Karpas-422 (cell line): ENCODE measurements around the gene SYTL1. TPM values are rescaled to one million over a fixed set of nuclear protein-coding genes. Genes with fewer than 3 reads are reported as not detected.
A peak's percentile ranks its signal among the peaks of the same experiment; 100 is the strongest.

ENCODE experiments used
- DNase-seq: peaks from one replicate; pipeline ENCODE4 v3.0.0-alpha.2; 2015
- H2AFZ ChIP-seq: fragments of 200-600 bp; sonication (generic); 2 replicates; pipeline ENCODE4 v1.6.1; 2014; ENCODE audit warnings: antibody characterized with exemption, low read length, mixed read lengths
- H3K27ac ChIP-seq: fragments of 200-600 bp; sonication (generic); 2 replicates; pipeline ENCODE4 v1.5.1; 2014; ENCODE audit warnings: mild to moderate bottlenecking, low read length, moderate library complexity
- H3K27me3 ChIP-seq: fragments of 200-600 bp; sonication (generic); 2 replicates; pipeline ENCODE4 v1.6.1; 2014; ENCODE audit warnings: low read length, mixed read lengths
- H3K36me3 ChIP-seq: fragments of 200-600 bp; sonication (generic); 2 replicates; pipeline ENCODE4 v1.6.1; 2014; ENCODE audit warnings: low read length, mixed read lengths; ENCODE audit not compliant: insufficient read depth
- H3K4me1 ChIP-seq: fragments of 200-600 bp; sonication (generic); 2 replicates; pipeline ENCODE4 v1.6.1; 2014; ENCODE audit warnings: mild to moderate bottlenecking, low read length, mixed read lengths
- H3K4me2 ChIP-seq: fragments of 200-600 bp; sonication (generic); 2 replicates; pipeline ENCODE4 v1.6.1; 2014; ENCODE audit warnings: low read length, low read depth, mild to moderate bottlenecking; ENCODE audit not compliant: poor library complexity, severe bottlenecking
- H3K4me3 ChIP-seq: fragments of 200-600 bp; sonication (generic); 2 replicates; pipeline ENCODE4 v1.5.1; 2014; ENCODE audit warnings: mild to moderate bottlenecking, antibody characterized with exemption, low read length, mixed read lengths
- H3K79me2 ChIP-seq: fragments of 200-600 bp; sonication (generic); 2 replicates; pipeline ENCODE4 v1.6.1; 2014; ENCODE audit warnings: mild to moderate bottlenecking, low read length, mixed read lengths
- H3K9ac ChIP-seq: fragments of 200-600 bp; sonication (generic); 2 replicates; pipeline ENCODE4 v1.6.0; 2014; ENCODE audit warnings: low read length
- H3K9me2 ChIP-seq: fragments of 200-600 bp; sonication (generic), shearing (Covaris generic); replicated peaks from 2 replicates; pipeline ENCODE4 v1.6.0; 2014; ENCODE audit warnings: mild to moderate bottlenecking, low read length, moderate library complexity; ENCODE audit not compliant: insufficient read depth
- H3K9me3 ChIP-seq: fragments of 300-700, 200-600 bp; sonication (generic); 2 replicates; pipeline ENCODE4 v1.6.1; 2014; ENCODE audit warnings: low read length, mixed read lengths
- H4K20me1 ChIP-seq: fragments of 200-600 bp; sonication (generic); 2 replicates; pipeline ENCODE4 v1.6.1; 2014; ENCODE audit warnings: mild to moderate bottlenecking, antibody characterized with exemption, low read length, low read depth; ENCODE audit not compliant: insufficient read depth
- total RNA-seq: library from RNA; depleted of rRNA; stranded (reverse); fragments of >200 nt; shearing (Covaris generic); gene quantifications from 2 replicates; pipeline ENCODE4 v1.2.3, GENCODE V29; 2014; ENCODE audit warnings: low replicate concordance

Gene SYTL1
- total RNA-seq, 1 experiment from 2014 or later: 35.6 TPM

DNA sequence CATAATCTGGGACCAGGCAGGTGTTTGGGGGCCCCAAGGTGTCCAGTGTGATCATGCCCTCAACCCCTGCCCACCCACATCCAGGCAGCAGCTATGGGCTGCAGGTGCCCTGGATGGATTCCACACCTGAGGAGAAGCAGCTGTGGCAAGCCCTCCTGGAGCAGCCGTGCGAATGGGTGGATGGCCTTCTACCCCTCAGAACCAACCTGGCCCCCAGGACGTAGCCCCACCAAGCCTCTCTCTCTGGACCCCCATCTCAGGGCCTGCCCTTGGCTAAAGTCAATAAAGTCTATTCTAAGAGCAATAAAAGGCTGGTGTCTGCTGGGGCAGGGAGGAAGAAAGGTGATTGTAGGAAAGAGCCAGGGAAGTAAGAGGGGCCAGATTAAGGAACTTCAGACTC is 11.8 kb downstream of the SYTL1 start:
- H3K36me3 ChIP-seq: no peaks in the 10 kb centered on the region
- H3K4me3 ChIP-seq: no peak overlapping the region
- H3K9me2 ChIP-seq: no peaks in the 10 kb centered on the region
- H2AFZ ChIP-seq: no peak overlapping the region
- DNase-seq: no peak
- H3K27me3 ChIP-seq: no peaks in the 10 kb centered on the region
- peaks cover 23% of the 10 kb centered on the region for H3K4me1 ChIP-seq
- H3K27ac ChIP-seq: no peak overlapping the region
- no peaks in the 10 kb centered on the region for H3K79me2 ChIP-seq
- no peaks in the 10 kb centered on the region for H4K20me1 ChIP-seq
- no peak overlapping the region for H3K9ac ChIP-seq
- no peak overlapping the region for H3K4me2 ChIP-seq
- no peaks in the 10 kb centered on the region for H3K9me3 ChIP-seq

DNA sequence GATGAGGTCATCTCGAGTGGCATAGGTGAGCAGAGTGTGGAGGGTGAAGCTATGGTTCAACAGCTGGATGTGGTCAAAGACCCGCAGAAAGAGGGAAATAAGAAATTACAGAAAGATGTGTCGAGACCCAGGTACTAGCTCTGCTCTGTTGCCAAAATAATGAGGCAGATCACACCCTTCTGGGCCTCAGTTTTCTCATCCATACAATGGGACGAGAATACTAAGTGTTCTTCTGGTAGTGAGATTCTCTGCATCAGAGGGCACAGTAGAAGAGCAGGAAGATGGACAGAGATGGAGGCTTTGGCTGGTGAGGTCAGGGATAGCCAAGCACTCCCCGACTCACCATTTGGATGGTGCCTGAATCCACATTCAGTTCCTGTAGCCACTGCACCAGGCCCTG is 13.9 kb downstream of the SYTL1 start:
- no peaks in the 10 kb centered on the region for H4K20me1 ChIP-seq
- H3K27ac ChIP-seq: no peak overlapping the region
- H3K4me1 ChIP-seq: peaks cover 13% of the 10 kb centered on the region
- H3K9ac ChIP-seq: no peak overlapping the region
- no peak overlapping the region for H3K4me2 ChIP-seq
- no peaks in the 10 kb centered on the region for H3K36me3 ChIP-seq
- H3K9me3 ChIP-seq: no peaks in the 10 kb centered on the region
- DNase-seq: no peak
- no peak overlapping the region for H3K4me3 ChIP-seq
- no peaks in the 10 kb centered on the region for H3K27me3 ChIP-seq
- no peaks in the 10 kb centered on the region for H3K9me2 ChIP-seq
- H3K79me2 ChIP-seq: no peaks in the 10 kb centered on the region
- H2AFZ ChIP-seq: no peak overlapping the region

DNA sequence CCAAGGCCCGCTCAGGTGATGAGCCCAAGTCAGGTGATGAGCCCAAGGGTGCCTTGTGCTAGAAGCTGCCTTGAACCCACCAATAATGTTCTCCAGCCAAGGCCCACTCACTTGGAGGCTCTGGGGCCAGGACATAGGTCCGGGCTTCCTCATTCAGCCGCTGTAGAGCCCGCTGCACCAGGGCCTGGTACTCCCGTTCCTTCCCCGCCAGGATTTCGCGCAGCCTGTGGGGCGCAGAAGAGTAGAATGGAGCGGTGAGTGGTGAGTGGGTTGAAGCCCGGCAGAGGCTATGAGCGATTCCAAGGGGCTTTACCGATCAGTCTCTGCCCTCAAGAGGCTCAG is 14.4 kb downstream of the SYTL1 start:
- Histone ChIP-seq H2AFZ (0 out of 2 replicates have a peak overlapping the region, but pooled peaks have one; percentile 22), H3K4me1 (peaks cover 13% of the 10 kb centered on the region), H3K27ac (no peak overlapping the region), H3K9me3 (no peaks in the 10 kb centered on the region), H3K4me2 (peak overlapping the region; percentile 64), H4K20me1 (no peaks in the 10 kb centered on the region), H3K79me2 (no peaks in the 10 kb centered on the region), H3K9me2 (no peaks in the 10 kb centered on the region), H3K36me3 (no peaks in the 10 kb centered on the region), H3K9ac (peak overlapping the region; percentile 65), H3K27me3 (no peaks in the 10 kb centered on the region), H3K4me3 (peak overlapping the region; percentile 58; the same call in 1 of the 2 replicates)
- DNase-seq: no peak

DNA sequence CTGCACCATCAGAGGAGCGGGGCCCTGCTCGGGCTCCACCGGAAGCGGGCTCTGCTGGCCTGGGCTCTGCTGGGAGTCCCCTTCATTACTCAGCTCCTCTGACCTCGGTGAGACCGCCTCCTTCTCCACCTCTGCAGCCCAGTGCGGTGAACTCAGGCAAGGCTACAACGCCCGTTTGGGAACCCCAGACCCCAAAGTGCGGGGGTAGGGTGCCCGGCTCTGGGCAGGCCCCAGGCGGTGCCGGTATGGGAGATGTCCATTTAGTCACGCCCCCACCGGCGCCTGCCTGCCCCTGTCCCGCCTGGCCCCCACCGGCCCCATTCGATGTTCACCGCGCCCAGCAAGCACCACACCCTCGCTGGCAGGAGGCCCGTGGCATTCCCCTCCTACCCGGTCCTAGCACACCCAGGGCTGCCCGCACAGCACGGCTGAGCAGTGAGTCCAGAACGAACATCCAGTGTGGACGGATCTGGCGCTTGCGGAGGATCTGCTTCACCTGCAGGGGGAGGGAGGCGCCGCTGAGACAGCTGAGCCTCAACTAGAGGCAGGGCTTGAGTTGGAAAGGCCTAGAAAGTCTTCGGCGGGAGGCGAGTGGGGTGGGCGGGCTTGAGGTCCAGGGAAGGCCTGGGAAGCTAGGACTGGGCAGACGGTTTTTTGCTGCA is 14.9 kb downstream of the SYTL1 start:
- no peaks in the 10 kb centered on the region for H3K9me3 ChIP-seq
- H3K4me1 ChIP-seq: peaks cover 13% of the 10 kb centered on the region
- DNase-seq: peak; percentile 78
- H3K79me2 ChIP-seq: no peaks in the 10 kb centered on the region
- H3K9ac ChIP-seq: peak overlapping the region; percentile 65
- H4K20me1 ChIP-seq: no peaks in the 10 kb centered on the region
- H3K27ac ChIP-seq: no peak overlapping the region
- H3K9me2 ChIP-seq: no peaks in the 10 kb centered on the region
- H3K4me2 ChIP-seq: peak overlapping the region; percentile 64
- H2AFZ ChIP-seq: peak overlapping the region; percentile 22; the same call in 1 of the 2 replicates
- H3K4me3 ChIP-seq: peak overlapping the region; percentile 58
- no peaks in the 10 kb centered on the region for H3K27me3 ChIP-seq
- H3K36me3 ChIP-seq: no peaks in the 10 kb centered on the region

DNA sequence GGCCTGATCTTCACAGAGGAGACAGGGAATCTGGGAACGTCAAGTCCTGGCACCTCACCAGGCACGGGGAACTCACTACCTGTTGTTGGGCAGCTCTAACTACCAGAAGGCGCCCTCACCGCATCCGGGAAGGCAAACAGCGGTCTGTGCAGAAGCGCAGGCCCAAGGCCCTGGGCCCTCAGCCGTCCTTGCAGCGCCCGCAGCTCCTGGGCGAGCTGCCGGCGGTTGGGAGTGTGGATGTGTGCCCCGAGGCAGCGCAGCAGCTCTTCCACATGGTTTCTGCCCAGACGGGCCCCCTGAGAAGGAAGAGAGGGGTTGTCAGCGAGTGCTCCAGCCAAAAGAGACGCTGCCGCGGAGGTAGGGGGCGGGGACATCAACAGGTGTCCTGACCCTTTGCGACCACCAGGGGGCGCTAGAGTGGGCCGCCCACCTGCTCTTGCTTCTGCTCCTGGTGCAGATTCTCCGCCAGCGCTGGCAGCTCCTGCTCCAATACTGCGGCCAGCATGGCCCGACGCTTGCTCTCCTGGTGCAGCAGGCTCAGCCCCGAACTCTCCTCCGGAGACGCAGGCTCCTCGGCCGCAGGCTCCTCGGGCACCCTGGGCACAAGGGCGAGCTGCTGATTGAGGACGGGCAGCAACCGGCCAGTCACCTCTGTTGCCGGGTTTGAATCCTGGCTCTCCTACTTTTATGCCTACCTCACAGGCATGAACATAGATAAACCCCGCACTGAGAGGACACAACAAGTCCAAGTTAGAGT is 15.6 kb downstream of the SYTL1 start:
- Histone ChIP-seq H3K4me2 (peak overlapping the region; percentile 64), H4K20me1 (no peaks in the 10 kb centered on the region), H3K36me3 (no peaks in the 10 kb centered on the region), H3K27me3 (no peaks in the 10 kb centered on the region), H2AFZ (peak overlapping the region; percentile 22; the same call in 1 of the 2 replicates), H3K9ac (peak overlapping the region; percentile 65), H3K79me2 (no peaks in the 10 kb centered on the region), H3K27ac (no peak overlapping the region), H3K9me3 (no peaks in the 10 kb centered on the region), H3K4me3 (peak overlapping the region; percentile 58), H3K9me2 (no peaks in the 10 kb centered on the region), H3K4me1 (peaks cover 13% of the 10 kb centered on the region)
- peak; percentile 89 for DNase-seq

DNA sequence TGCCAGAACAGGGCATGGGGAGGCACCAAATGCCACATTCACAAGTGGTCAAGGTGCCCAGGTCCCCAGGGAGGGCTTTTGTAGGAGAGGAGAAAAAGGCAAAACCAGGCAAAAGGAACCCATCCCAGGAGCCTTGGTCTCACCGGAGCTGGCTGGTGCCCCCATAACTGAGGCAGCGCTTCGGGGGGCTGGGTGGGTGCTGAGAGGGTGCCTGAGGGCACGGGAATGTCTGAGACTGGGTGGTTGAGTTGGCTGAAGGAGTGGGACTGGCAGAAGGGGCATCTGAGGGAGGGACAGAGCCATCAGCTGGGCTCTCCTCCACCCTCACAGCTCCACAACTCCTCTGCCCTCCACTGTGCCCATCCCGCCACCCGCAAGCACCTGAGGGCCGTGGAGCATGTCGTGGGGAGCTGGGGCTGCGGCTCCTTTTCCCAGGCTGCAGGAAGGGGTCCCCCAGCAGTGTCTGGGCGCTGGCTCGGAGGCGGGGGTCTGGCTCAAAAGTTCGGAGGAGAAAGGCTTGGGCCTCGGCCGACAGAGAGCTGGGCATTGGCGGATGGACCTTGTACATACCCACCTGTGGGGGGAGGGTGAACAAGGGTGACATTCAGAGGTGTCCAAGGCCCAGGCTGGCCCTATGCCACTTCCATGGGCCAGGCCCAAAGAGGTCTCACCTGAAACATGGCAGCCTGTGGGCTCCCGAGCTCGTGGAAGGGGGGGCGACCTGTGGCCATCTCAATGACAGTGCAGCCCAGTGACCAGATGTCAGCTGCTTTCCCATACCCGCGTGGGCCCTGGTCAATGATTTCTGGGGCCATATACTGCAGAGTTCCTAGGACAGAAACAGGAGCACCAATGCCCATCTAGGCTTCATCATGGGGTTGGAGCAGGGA is 16.5 kb downstream of the SYTL1 start:
- no peak overlapping the region for H3K9ac ChIP-seq
- peaks cover 13% of the 10 kb centered on the region for H3K4me1 ChIP-seq
- H4K20me1 ChIP-seq: no peaks in the 10 kb centered on the region
- H3K4me3 ChIP-seq: no peak overlapping the region
- H3K4me2 ChIP-seq: peak overlapping the region; percentile 64
- no peak overlapping the region for H3K27ac ChIP-seq
- no peak for DNase-seq
- no peaks in the 10 kb centered on the region for H3K9me2 ChIP-seq
- no peaks in the 10 kb centered on the region for H3K27me3 ChIP-seq
- H3K79me2 ChIP-seq: no peaks in the 10 kb centered on the region
- no peaks in the 10 kb centered on the region for H3K36me3 ChIP-seq
- no peak overlapping the region for H2AFZ ChIP-seq
- no peaks in the 10 kb centered on the region for H3K9me3 ChIP-seq

DNA sequence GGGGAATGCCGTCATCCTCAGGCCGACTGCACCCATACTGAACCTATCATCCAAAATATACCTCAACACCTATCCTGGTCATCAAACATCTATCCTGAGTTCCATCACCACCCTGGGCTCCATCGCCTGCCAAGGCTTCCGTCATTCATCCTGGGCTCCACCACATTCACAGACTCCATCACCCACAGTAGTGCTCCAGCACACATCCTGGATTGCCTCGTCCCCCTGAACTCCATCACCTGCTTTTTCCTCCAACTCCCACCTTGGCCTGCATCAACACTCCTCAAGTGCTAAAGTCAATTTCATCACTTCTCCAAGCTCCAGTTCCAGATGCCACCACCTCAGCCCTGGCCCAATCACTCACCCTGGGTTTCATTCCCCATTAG is 17.1 kb downstream of the SYTL1 start:
- peaks cover 13% of the 10 kb centered on the region for H3K4me1 ChIP-seq
- no peaks in the 10 kb centered on the region for H4K20me1 ChIP-seq
- H3K9me2 ChIP-seq: no peaks in the 10 kb centered on the region
- H3K36me3 ChIP-seq: no peaks in the 10 kb centered on the region
- no peaks in the 10 kb centered on the region for H3K79me2 ChIP-seq
- H3K9ac ChIP-seq: no peak overlapping the region
- H3K4me2 ChIP-seq: no peak overlapping the region
- H3K27ac ChIP-seq: no peak overlapping the region
- no peak for DNase-seq
- H3K4me3 ChIP-seq: no peak overlapping the region
- no peaks in the 10 kb centered on the region for H3K27me3 ChIP-seq
- no peaks in the 10 kb centered on the region for H3K9me3 ChIP-seq
- no peak overlapping the region for H2AFZ ChIP-seq

DNA sequence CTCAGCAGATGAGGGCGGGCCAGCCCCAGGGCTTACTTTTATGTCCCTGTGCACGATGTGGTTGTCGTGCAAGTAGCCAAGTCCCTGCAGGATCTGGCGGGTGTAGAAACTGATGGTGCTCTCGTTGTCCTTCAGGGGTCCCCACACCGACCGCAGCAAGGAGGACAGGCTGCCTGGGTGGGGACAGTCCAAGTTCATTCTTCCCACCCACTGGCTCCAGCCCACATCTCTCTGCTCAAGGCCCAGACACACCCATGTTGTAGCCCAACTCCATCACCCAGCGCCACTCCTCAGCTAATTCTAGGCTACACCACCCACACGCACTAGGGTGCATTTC is 18.0 kb downstream of the SYTL1 start:
- Histone ChIP-seq H3K9ac (no peak overlapping the region), H3K4me1 (peaks cover 14% of the 10 kb centered on the region), H3K4me2 (no peak overlapping the region)

More for the DNA sequence above, 18.0 kb downstream of the SYTL1 start:
- Histone ChIP-seq H3K9me2 (no peaks in the 10 kb centered on the region), H3K9me3 (no peaks in the 10 kb centered on the region), H4K20me1 (no peaks in the 10 kb centered on the region), H3K79me2 (no peaks in the 10 kb centered on the region), H3K36me3 (no peaks in the 10 kb centered on the region), H3K27me3 (no peaks in the 10 kb centered on the region), H3K4me3 (no peak overlapping the region), H2AFZ (no peak overlapping the region), H3K27ac (no peak overlapping the region)
- DNase-seq: no peak
